Measurements from ENCODE around the gene ANAPC10.

ANAPC10 gene

GRCh38 chr4:145099653-145100052 is 1.7 kb upstream of the ANAPC10 start:
- H3K27me3 ChIP-seq (ENCODE audit: insufficient read depth, low read length): no peaks in the 10 kb centered on the region
- H3K4me3 ChIP-seq (ENCODE audit: low read depth, low read length, poor library complexity, severe bottlenecking): peak overlapping the region; percentile 77
- peaks cover 57% of the 10 kb centered on the region for H3K4me1 ChIP-seq (ENCODE audit: insufficient read depth, low read length, severe bottlenecking)
- peaks cover 80% of the 10 kb centered on the region for H3K79me2 ChIP-seq (ENCODE audit: insufficient read depth, low read length)
- no peaks in the 10 kb centered on the region for H4K20me1 ChIP-seq (ENCODE audit: insufficient read depth, low read length)
- H3K4me2 ChIP-seq (ENCODE audit: low read length): peak overlapping the region; percentile 99
- H3K36me3 ChIP-seq (ENCODE audit: insufficient read depth, low read length): peaks cover 33% of the 10 kb centered on the region
- no peaks in the 10 kb centered on the region for H3K9me2 ChIP-seq (ENCODE audit: low read depth, low read length)
- TF ChIP-seq CTCF (IDR thresholded peaks at IDR 0.05; ENCODE audit: low read length) (no peak), EZH2 (IDR thresholded peaks at IDR 0.05; ENCODE audit: borderline replicate concordance, low read length) (no peak)
- no peaks in the 10 kb centered on the region for H3F3A ChIP-seq (ENCODE audit: insufficient read depth, low read length)
- peak overlapping the region; percentile 86 for H3K9ac ChIP-seq (ENCODE audit: low read length)
- no peak overlapping the region for H3K27ac ChIP-seq (ENCODE audit: low read depth, low read length, poor library complexity, severe bottlenecking)
- H2AFZ ChIP-seq (ENCODE audit: low read length): no peak overlapping the region
- no peaks in the 10 kb centered on the region for H3K9me3 ChIP-seq (ENCODE audit: low read length)

GRCh38 chr4:145098675-145099037 is 660 bp upstream of the ANAPC10 start:
- Histone ChIP-seq H3K9ac (ENCODE audit: low read length) (peak overlapping the region; percentile 86), H3F3A (ENCODE audit: insufficient read depth, low read length) (no peaks in the 10 kb centered on the region), H3K4me1 (ENCODE audit: insufficient read depth, low read length, severe bottlenecking) (peaks cover 56% of the 10 kb centered on the region), H3K27ac (ENCODE audit: low read depth, low read length, poor library complexity, severe bottlenecking) (peak overlapping the region; percentile 76), H4K20me1 (ENCODE audit: insufficient read depth, low read length) (no peaks in the 10 kb centered on the region), H3K27me3 (ENCODE audit: insufficient read depth, low read length) (no peaks in the 10 kb centered on the region), H2AFZ (ENCODE audit: low read length) (no peak overlapping the region), H3K36me3 (ENCODE audit: insufficient read depth, low read length) (peaks cover 37% of the 10 kb centered on the region), H3K9me2 (ENCODE audit: low read depth, low read length) (no peaks in the 10 kb centered on the region), H3K79me2 (ENCODE audit: insufficient read depth, low read length) (peaks cover 80% of the 10 kb centered on the region), H3K4me3 (ENCODE audit: low read depth, low read length, poor library complexity, severe bottlenecking) (peak overlapping the region; percentile 77), H3K4me2 (ENCODE audit: low read length) (peak overlapping the region; percentile 99), H3K9me3 (ENCODE audit: low read length) (peaks cover 7% of the 10 kb centered on the region; the same call in 1 of the 2 replicates)
- TF ChIP-seq CTCF (IDR thresholded peaks at IDR 0.05; ENCODE audit: low read length) (no peak), EZH2 (IDR thresholded peaks at IDR 0.05; ENCODE audit: borderline replicate concordance, low read length) (no peak)

GRCh38 chr4:145097331-145097820 is 620 bp downstream of the ANAPC10 start:
- Histone ChIP-seq H3K36me3 (ENCODE audit: insufficient read depth, low read length) (peaks cover 44% of the 10 kb centered on the region), H3K4me1 (ENCODE audit: insufficient read depth, low read length, severe bottlenecking) (peaks cover 43% of the 10 kb centered on the region), H3K9me3 (ENCODE audit: low read length) (peaks cover 8% of the 10 kb centered on the region; the same call in 1 of the 2 replicates), H3K27me3 (ENCODE audit: insufficient read depth, low read length) (no peaks in the 10 kb centered on the region), H3K79me2 (ENCODE audit: insufficient read depth, low read length) (peaks cover 80% of the 10 kb centered on the region), H3K4me3 (ENCODE audit: low read depth, low read length, poor library complexity, severe bottlenecking) (peak overlapping the region; percentile 77), H3K27ac (ENCODE audit: low read depth, low read length, poor library complexity, severe bottlenecking) (peak overlapping the region; percentile 76), H3F3A (ENCODE audit: insufficient read depth, low read length) (no peaks in the 10 kb centered on the region), H3K9ac (ENCODE audit: low read length) (peak overlapping the region; percentile 86), H3K4me2 (ENCODE audit: low read length) (peak overlapping the region; percentile 99), H4K20me1 (ENCODE audit: insufficient read depth, low read length) (no peaks in the 10 kb centered on the region), H3K9me2 (ENCODE audit: low read depth, low read length) (no peaks in the 10 kb centered on the region), H2AFZ (ENCODE audit: low read length) (no peak overlapping the region)
- TF ChIP-seq EZH2 (IDR thresholded peaks at IDR 0.05; ENCODE audit: borderline replicate concordance, low read length) (no peak), CTCF (IDR thresholded peaks at IDR 0.05; ENCODE audit: low read length) (no peak)
